HG02840 (cell line): Measurements from ENCODE around the gene MXD3.
A peak's percentile ranks its signal among the peaks of the same experiment; 100 is the strongest.

Experiments
- ATAC-seq: cut with Tn5 transposase; IDR thresholded peaks from one replicate; pipeline ENCODE4 v1.9.1; 2021; ENCODE audit warnings: mild to moderate bottlenecking, moderate library complexity, moderate number of reproducible peaks; ENCODE audit not compliant: unreplicated experiment, low FRiP score

The MXD3 gene

GRCh38 chr5:177327539-177328522, 16.1 kb upstream of the MXD3 start:
- no peak for ATAC-seq

GRCh38 chr5:177325868-177326381, 14.2 kb upstream of the MXD3 start:
- no peak for ATAC-seq

GRCh38 chr5:177320879-177321278, 9.2 kb upstream of the MXD3 start:
- no peak for ATAC-seq

DNA sequence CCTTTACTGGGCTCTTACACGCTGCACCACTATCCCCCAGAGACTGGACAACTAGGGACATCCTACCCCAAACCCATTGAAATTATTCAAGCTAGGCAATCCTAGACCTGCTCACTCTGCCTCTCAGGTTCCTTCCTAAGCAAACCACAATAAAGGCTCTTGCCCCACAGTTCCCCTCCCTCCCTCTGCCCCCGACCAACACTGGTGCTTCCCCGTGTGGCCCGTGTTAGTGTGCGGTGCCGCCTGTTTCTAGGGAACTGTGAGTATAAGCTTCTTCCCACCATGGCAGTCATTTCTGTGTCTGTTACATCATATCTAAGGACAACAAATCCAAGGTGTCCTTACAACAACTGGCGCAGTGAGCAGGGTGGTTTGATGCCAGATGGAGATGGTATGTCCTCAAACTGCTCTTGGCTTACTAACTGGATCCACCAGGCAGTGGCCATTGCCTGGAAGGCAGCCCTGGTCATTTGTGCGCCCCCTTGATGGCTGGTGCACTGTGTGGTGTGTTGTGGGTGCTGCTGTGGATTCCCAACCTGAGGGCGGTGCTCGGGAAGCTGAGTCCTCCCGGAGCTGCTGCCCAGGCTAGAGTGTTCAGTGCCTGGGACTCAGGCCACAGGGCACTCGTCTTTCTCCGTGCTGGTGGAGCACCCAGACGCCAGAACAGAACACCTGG, 8.4 kb upstream of the MXD3 start:
- ATAC-seq, result no peak

DNA sequence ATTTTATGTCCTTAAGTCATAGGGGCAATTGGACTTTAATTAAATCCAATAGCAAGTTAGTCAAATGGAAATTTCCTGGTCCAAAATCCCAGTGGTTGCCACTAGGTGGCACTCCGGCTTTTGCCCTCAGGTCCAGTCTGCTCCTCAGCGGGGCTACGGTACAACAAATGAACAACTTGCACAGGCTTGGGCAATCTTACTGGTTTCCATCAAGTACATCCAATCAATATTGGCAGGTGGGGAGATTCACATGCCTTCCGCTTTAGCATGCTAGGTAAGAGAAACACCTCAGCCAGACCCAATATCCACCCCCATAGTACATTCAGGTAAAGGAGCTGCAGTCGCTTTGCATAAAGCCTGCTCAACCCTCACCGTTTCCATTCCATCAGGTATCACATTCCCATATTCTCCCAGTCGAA, 6.3 kb upstream of the MXD3 start:
- no peak for ATAC-seq

- ATAC-seq, result no peak
Measured at GRCh38 chr5:177316005-177316404, 4.3 kb upstream of the MXD3 start.

- ATAC-seq, result no peak
Measured at GRCh38 chr5:177315411-177315810, 3.7 kb upstream of the MXD3 start.

- no peak for ATAC-seq
Measured at GRCh38 chr5:177314376-177315342, 3.0 kb upstream of the MXD3 start.

GRCh38 chr5:177313561-177314259, 2.0 kb upstream of the MXD3 start:
- no peak for ATAC-seq

- peak; percentile 25 for ATAC-seq
Measured at GRCh38 chr5:177312649-177313181, 1.0 kb upstream of the MXD3 start.

DNA sequence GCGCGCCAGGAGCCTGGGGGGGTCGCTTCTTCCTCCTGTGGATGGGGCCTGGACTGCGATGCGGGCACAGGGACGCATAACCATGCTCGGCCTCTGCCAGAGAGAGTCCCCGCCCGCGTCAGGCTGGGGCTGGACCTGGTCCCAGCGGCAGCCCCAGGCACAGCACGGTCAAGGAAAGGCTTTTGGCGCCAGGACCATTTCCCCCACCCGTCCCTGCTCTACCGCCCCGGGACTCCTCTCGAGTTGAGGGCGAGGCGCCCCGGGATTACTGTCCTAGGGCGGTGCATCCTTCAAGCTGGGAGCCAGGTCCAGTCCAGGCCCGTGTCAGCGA, 341 bp downstream of the MXD3 start:
- ATAC-seq, result no peak

DNA sequence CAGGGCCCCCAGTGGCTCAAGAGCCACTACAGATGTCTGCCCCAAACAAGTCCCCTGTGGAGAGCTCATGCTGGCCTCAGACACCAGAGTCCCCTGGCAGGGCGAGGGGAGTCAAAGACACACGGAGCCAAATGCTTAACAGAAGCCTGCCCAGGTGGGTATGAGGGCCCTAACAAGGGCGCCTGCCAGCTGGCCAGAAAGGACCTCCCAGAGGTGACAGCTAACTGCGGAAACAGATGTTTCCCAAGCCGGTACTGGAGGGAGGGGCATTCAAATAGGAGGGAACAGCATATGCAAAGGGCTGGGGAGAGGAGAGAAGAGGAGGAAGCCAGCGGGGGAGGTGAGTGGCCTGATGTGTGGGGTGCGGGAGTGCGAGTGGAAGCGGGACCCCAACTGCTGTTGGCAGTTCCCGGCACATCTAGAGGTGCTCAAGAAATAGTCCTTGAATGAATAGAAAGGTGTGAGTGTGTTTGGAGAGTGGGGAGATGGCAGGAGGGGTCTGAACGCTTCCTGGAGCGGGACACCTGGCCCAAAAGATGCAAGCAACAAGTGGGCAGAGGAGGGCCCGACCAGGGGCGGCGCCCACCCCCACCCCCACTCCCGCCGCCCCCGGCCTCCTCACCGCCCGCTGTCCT, 824 bp downstream of the MXD3 start:
- peak; percentile 35 for ATAC-seq

- no peak for ATAC-seq
Measured at GRCh38 chr5:177310332-177310731, 1.4 kb downstream of the MXD3 start.

GRCh38 chr5:177309351-177310191, 2.1 kb downstream of the MXD3 start:
- ATAC-seq, result no peak

- no peak for ATAC-seq
Measured at GRCh38 chr5:177308740-177309139, 3.0 kb downstream of the MXD3 start.

- ATAC-seq, result no peak
Measured at GRCh38 chr5:177307544-177308363, 3.9 kb downstream of the MXD3 start.
